NCI-H460 (cell line): ENCODE data around the gene ADRA1B. TPM values are rescaled to one million over a fixed set of nuclear protein-coding genes. Genes with fewer than 3 reads are reported as not detected.

ENCODE experiments used
- DNase-seq: peaks from one replicate; pipeline ENCODE4 v3.0.0-alpha.2; 2016; ENCODE audit warnings: low read depth; ENCODE audit errors: extremely low read depth
- total RNA-seq: library from RNA; depleted of rRNA; stranded (reverse); fragments of >200 nt; shearing (Covaris generic); gene quantifications from 2 replicates; pipeline ENCODE4 v1.2.3, GENCODE V29; 2014

ADRA1B gene
- total RNA-seq, 1 experiment from 2014 or later, result 0.12 TPM

DNA sequence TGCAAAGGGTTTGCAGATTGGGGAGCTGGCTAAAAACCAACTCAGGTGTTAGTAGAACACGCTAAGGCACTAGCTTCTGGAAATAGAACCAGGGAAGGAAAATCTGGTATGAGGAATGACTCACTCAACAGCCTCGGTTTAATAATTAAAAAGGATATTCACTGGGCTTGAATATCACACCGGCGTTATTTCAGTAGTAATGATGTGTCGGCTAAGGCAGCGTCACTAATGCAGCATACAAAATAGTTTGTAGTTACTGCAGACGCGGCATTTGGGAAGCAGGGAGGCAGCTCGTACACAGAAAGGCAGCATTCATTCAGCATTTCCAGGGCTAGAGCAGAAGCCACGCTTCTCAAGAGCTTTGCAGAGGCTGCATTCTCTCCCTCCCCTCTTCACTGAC lies 1.7 kb downstream of the ADRA1B start:
- no peak for DNase-seq

DNA sequence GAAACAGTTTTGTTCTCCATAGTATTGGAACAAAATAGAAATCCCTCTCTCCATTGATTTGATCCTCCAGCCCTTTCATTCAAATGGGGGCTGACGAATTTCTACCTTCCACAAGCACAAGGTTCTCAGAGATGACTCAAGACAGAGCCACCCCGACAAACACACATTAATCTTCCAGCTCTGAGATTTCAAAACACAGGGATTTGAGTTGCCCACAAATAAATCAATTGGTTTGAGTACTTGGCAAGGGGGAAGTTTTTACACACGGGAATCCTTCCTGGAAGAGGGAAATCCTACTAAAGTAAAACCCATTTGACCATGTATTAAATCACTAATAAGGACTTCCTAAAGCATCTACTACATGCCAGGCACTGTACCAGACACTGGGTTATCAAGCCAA lies 5.4 kb downstream of the ADRA1B start:
- DNase-seq, result no peak

- no peak for DNase-seq
These were observed 6.7 kb downstream of the ADRA1B start for GRCh38 chr5:159923008-159923407.

- DNase-seq, result no peak
These were observed 12.0 kb downstream of the ADRA1B start for GRCh38 chr5:159928122-159928909.

- no peak for DNase-seq
These were observed 12.9 kb downstream of the ADRA1B start for GRCh38 chr5:159929176-159929575.

DNA sequence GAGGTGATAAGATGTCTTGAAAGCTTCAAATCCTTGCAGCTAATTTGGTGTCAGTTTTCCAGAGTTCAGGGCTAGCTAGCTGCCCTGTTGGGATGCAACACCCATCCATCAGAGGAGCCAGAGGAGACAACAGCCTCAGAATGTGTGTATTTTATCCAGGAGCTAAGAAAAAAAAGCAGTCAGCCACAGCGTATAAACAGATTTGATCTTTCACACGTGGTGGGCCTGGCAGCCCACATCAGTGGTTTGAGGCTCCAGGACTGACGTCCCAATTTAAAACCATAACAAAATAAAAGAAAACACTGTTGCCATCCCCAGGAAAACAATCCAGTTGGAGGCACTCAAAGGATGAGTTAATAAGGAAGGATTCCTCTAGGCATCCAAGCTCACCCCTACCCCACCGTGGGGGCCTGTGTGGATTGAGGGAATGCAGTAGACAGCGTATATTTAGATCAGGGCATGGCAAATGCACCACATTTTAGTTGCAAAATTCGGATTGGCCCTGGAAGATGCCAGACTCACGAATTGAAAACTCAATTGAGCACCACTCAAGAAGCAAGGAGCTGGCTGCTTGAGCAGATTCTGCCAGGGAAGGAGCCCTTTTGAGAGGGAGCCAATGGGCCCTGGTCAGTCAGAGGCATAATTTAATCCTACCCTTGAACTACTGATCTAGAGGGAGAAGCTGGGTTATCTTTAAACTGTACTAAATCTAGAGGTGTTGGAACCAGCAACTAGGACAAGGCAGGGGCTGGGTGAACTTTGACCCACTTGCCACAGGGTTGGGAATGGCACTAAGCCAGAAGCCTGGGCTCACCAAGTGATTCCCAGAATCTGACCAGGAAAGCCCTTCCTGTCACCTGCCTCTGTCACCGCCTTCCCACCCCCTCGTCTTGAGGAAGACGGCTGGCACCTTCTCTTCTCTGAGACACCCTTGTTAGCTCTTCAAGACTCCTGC lies 17.5 kb downstream of the ADRA1B start:
- no peak for DNase-seq

- no peak for DNase-seq
These were observed 19.7 kb downstream of the ADRA1B start for GRCh38 chr5:159935946-159936345.

GRCh38 chr5:159936686-159937329 lies 20.5 kb downstream of the ADRA1B start:
- DNase-seq, result no peak

GRCh38 chr5:159937580-159937979 lies 21.3 kb downstream of the ADRA1B start:
- DNase-seq, result no peak

- no peak for DNase-seq
These were observed 27.0 kb downstream of the ADRA1B start for GRCh38 chr5:159943326-159943725.

DNA sequence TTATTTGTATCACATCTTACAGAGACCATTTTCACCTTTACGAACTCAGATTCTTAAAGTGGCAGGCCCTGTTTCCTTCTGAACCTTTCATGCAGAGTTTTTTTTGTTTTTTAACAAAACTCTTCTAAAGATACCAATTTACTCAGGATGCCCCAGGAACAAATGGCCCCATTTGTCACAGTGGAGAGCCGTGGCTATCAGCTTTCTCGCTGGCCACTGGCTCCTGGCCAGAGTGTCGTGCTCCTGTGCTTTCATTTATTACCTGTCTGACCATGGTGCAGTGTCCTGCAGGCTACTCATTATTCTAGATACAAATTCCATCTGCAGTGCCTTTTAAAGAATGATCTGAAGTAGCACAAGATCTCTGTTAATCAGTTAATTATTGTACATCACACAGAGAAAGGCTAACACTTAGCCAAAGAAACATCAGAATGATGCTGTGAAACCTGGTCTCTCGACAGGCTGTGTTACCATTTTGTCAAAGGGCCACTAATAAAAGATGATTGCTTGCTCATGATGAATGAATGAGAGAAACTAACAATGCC lies 27.8 kb downstream of the ADRA1B start:
- DNase-seq, result no peak

DNA sequence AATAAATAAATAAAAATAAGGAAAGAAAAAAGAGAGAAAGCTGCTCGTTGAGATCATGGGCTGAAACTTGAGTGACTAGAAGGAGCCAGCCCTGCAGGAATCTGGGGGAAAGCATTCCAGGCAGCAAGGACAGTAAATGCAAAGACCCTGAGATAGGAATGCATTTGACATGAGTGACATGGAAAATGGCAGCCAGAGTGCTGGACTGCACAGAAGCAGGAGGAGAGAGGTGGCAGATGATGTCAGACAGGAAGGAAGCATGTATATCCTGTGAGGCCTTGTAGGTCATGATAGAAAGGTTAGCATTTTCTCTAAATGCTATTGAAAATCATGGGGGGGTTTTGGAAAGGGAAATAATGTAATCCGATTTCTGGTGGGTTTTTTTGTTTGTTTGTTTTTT lies 29.1 kb downstream of the ADRA1B start:
- DNase-seq, result no peak

GRCh38 chr5:159947708-159948358 lies 31.6 kb downstream of the ADRA1B start:
- DNase-seq, result no peak

DNA sequence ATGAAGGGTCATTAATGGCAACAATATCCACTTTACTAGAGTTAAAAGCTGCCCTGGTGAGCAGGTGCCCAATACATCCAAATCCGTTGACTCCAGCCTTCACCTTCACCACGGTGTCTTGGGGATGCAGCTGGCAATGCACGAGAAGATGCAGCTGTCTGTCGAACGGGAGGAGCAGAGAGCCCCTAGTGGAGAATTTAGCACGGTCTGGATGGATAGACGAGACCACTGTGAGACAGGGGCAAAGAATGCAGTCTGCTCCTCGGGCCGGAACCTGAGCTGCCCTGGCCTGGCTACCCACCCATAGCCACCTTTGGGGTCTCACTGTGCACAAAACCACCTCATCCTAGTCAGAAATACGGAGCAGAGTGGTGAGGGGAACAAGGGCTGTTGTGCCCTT lies 35.1 kb downstream of the ADRA1B start:
- no peak for DNase-seq

- no peak for DNase-seq
These were observed 35.6 kb downstream of the ADRA1B start for GRCh38 chr5:159951834-159952233.

DNA sequence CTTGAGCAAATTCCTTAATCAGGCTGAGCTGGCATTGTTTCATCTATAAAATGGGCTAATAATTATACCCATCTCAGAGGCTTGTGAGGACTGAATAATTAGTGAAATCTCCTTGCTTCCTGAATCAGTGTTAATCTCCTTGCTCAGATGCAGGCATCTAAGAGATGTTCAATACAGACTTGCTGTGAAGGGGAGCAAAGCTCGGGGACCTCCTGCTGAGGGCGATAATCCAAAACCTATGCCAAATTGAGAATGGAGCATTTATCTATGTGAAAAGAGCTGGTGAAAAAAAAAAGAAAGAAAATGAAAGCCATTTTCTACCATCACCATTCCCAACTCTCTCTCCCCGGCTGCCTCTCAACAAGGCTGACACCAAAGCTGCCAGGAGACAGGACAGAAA lies 37.3 kb downstream of the ADRA1B start:
- DNase-seq, result no peak

GRCh38 chr5:159955056-159955624 lies 38.9 kb downstream of the ADRA1B start:
- no peak for DNase-seq

DNA sequence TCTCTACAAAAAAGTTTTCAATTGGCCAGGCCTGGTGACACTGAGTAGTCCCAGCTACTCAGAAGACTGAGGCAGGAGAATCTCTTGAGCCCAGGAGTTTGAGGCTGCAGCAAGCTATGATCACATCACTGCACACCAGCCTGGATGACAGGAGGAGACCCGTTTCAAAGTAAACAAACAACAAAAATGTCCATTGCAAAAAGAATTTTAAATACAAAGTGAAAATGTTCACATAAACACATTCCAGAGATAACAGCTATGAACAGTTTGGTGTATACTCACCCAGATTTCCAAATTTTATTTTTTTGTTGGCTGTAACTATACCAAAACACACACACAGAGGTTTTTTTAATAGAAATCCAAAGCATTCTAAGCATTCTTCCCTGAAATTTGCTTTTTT lies 39.8 kb downstream of the ADRA1B start:
- no peak for DNase-seq

DNA sequence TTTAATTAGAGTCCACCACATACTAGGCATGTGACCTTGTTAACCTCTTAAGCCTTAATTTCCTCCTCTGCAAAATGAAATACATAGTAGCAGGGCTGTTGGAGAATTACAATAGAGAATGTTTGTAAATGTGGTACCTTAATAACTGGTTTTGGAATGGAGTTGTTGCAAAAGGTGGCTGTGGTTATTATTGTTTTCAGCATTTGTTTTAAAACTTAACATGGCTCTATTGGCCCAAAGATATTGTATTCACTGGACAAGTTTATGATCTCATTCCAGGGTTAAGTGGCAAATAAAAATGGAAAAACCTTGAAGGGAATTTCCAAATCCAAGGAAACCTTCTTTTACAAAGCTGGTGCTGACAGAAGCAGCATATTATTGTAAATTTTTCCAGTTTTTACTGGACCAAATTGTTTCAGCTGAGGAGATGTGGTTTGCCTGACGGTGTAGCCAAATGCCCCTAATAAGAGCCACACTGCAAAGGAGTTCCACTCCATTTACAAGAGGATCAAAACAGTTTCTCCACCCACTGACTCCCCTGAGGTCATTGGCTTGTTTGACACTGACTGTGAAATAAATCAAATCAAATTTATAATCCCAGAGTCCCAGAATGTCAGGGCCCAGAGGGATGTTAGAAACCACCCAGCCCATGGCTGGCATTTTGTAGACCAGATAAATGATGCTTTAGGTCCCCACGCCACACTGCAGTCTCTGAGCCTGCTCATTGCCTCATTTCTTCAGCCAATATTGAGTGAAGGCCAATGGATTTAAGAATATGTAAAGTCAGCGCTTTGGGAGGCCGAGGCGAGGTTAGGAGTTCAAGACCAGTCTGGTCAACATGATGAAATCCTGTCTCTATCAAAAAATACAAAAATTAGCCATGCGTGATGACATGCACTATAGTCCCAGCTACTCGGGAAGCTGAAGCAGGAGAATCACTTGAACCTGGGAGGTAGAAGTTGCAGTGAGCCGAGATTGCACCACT lies 45.2 kb downstream of the ADRA1B start:
- DNase-seq, result no peak
